ENCODE data around the gene TBRG4. TPM values are rescaled to one million over a fixed set of nuclear protein-coding genes. Genes with fewer than 3 reads are reported as not detected.

Gene TBRG4
- total and polyA plus RNA-seq, 3 experiments from 2014 or later = 58.9 to 203 (median 198) TPM

DNA sequence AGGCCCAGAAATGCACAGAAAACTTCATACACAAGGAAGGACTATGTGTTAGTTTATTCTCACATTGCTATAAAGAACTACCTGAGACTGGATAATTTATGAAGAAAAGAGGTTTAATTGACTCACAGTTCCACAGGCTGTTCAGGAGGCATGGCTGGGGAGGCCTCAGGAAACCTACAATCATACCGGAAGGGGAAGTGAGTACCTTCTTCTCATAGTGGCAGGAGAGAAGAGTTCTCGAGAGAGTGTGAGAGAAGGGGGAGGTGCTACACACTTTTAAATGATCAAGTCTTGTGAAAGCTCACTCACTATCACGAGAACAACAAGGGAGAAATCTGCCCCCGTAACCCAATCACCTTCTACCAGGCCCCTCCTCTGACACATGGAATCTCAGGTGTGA is 29.3 kb upstream of the TBRG4 start:
- Histone ChIP-seq H3K9me3 (ENCODE audit: low read length) (no peaks in the 10 kb centered on the region), H3K4me1 (ENCODE audit: insufficient read depth, low read length) (peaks cover 3% of the 10 kb centered on the region), H3K27ac (ENCODE audit: low read depth, low read length) (no peak overlapping the region), H3K36me3 (ENCODE audit: insufficient read depth, low read length) (no peaks in the 10 kb centered on the region), H3K27me3 (ENCODE audit: insufficient read depth, low read length, poor library complexity, severe bottlenecking) (no peaks in the 10 kb centered on the region), H3K4me3 (ENCODE audit: low read length) (no peak overlapping the region)
- CTCF ChIA-PET = interaction anchor here (1.4 kb wide), 1 partner anchor 284 kb away, joined by 4 read pairs; no protein-coding TSS in a partner anchor
- Mint-ChIP-seq H3K27me3 (peaks cover 7 to 18% of the 10 kb centered on the region in 2 donors), H3K4me1 (peaks cover 3 to 6% (median 4%) of the 10 kb centered on the region in 3 donors), H3K27ac (peak overlapping the region in 3 of 8 donors; percentile 25 to 48 (median 47)), H3K9me3 (peaks cover 0 to 1% (median 0%) of the 10 kb centered on the region in 5 donors), H3K36me3 (no peaks in the 10 kb centered on the region), H3K4me3 (no peak overlapping the region)
- peak in 1 of 5 donors; percentile 1 for DNase-seq
- POLR2A ChIA-PET = no interaction called here

DNA sequence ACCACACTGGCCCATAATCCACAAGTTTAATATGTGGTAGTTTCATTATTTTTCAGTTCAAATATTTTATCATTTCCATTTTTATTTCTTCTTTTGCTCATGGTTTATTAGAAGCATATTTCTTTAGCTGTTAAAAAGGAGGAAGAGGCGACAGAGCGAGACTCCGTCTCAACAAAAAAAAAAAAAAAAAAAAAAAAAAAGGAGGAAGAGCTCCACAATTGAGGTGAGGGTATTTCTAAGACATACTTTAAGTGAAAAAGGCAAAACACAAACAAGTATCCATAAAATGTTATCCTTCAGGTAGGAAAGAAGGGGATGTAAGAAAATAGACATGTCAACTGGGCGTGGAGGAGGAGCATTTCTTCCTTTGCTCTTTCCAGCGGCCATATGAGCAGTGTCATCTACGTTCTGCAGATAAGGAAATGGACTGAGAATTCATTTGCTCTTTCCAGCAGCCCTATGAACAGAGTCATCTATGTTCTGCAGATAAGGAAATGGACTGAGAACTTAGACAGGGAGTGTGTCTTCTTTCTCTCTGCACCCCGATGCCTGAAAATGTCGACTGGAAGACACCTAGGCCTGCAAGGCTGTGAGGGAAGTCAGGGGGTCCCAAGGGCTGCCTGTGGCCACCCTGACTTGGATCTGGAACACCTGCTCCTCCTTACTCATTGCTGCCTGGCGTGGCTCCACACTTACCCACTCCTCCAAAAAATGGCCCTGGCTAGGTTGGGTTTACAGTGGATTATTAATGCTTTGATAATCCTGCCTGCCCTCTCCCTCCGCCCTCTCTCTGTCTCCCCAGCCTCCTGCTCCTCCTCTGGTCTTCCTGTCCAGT is 27.2 kb upstream of the TBRG4 start:
- no peaks in the 10 kb centered on the region for H3K9me3 Mint-ChIP-seq
- POLR2A ChIA-PET = no interaction called here
- CTCF ChIA-PET = interaction anchor here (6.6 kb wide), 1 partner anchor 164 kb away, joined by 88 read pairs; no protein-coding TSS in a partner anchor

DNA sequence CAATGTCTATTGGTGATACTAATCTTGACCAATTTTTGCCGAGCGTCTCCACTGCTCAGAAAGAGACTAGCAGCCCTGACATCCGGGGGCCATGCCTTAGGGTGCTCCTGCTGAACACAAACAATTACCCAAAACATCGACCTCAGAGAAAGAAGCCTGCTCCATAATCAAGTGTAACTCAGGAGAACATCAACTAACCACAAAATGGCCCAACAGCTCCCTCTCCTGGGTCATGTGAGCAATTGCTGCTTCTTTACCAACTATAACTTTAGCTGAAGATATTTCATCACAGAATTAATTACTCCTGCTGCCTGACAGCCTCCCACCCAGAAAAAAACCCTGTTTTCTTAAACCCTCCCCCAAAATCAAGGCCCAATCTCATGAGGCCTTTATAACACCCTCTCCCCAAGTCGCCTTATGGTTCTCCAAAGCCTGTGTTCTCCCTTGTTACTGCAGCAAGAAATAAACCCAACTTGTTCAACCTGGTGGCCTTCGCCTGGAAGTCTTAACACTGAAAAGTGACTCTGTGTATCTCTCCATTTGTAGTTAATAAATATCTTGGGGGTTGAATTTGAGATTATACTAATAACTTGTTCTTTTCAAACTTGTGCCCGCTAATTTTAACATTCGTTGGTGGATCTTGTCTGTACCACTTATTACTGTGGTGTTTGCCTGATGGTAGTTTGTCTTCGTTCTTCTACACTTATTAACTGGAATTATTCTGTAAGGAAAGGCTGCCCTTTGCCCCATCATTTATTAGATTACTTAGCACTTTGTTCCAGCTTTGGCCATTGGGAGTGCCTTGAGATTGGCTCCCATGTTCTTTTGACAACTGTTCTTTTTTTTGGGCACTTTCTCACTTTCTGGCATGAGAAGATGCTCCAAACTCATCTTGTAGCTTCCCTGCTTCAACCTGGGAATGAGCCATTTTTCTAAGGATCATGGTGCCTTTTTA is 24.9 kb upstream of the TBRG4 start:
- Mint-ChIP-seq H3K4me3 (peak overlapping the region in 1 of 7 donors; percentile 17), H3K4me1 (peaks cover 3 to 9% (median 4%) of the 10 kb centered on the region in 3 donors), H3K36me3 (no peaks in the 10 kb centered on the region), H3K27ac (peak overlapping the region in 5 of 8 donors; percentile 13 to 70 (median 33)), H3K9me3 (no peaks in the 10 kb centered on the region), H3K27me3 (no peaks in the 10 kb centered on the region)
- Histone ChIP-seq H3K27ac (ENCODE audit: low read depth, low read length) (no peak overlapping the region), H3K36me3 (ENCODE audit: insufficient read depth, low read length) (no peaks in the 10 kb centered on the region), H3K9me3 (ENCODE audit: low read length) (no peaks in the 10 kb centered on the region), H3K4me1 (ENCODE audit: insufficient read depth, low read length) (peaks cover 6% of the 10 kb centered on the region), H3K4me3 (ENCODE audit: low read length) (no peak overlapping the region), H3K27me3 (ENCODE audit: insufficient read depth, low read length, poor library complexity, severe bottlenecking) (no peaks in the 10 kb centered on the region)
- DNase-seq = peak; percentile 35 to 74 (median 59)
- ChIA-PET CTCF (interaction anchor here (0.6 to 6.6 kb wide), 35 partner anchors 12 to 571 kb away, joined by 3 to 88 read pairs (median 4); partner anchors contain the start of genes PURB, TBRG4 and TMED4), POLR2A (interaction anchor here (0.7 to 1.1 kb wide), 2 partner anchors 25 to 203 kb away, joined by 3 to 4 read pairs; partner anchors contain the start of gene TBRG4)

More for the DNA sequence above, 27.2 kb upstream of the TBRG4 start:
- Mint-ChIP-seq H3K27me3 (peaks cover 0 to 2% of the 10 kb centered on the region in 2 donors), H3K4me3 (no peak overlapping the region), H3K27ac (peak overlapping the region in 1 of 8 donors; percentile 29), H3K36me3 (no peaks in the 10 kb centered on the region), H3K4me1 (peaks cover 3 to 9% (median 4%) of the 10 kb centered on the region in 3 donors)
- DNase-seq = no peak
- Histone ChIP-seq H3K27ac (ENCODE audit: low read depth, low read length) (peak overlapping the region; percentile 51), H3K27me3 (ENCODE audit: insufficient read depth, low read length, poor library complexity, severe bottlenecking) (no peaks in the 10 kb centered on the region), H3K4me3 (ENCODE audit: low read length) (no peak overlapping the region), H3K36me3 (ENCODE audit: insufficient read depth, low read length) (no peaks in the 10 kb centered on the region), H3K4me1 (ENCODE audit: insufficient read depth, low read length) (peaks cover 6% of the 10 kb centered on the region), H3K9me3 (ENCODE audit: low read length) (no peaks in the 10 kb centered on the region)

DNA sequence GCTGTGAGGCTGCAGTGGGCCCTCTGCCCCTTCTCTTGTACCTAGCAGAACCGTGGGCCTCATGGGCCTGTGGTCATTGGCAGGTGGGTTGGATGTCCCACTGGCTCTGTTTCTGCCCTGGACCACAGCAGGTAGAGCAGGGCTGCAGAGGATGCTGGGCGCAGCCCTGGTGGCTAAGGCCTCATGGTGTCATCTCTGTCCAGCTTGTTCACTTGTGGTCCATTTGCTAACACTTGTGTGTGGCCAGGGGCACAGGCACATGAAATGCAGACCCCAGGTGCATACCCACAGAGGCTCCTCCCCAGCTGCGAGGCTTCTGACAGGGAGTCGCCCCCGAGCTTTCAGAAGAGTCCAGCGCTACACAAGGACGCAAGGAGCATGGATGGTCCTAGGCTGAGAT is 22.4 kb upstream of the TBRG4 start:
- no peak overlapping the region for H3K4me3 Mint-ChIP-seq
- Histone ChIP-seq H3K27ac (ENCODE audit: low read depth, low read length) (no peak overlapping the region), H3K4me3 (ENCODE audit: low read length) (no peak overlapping the region), H3K9me3 (ENCODE audit: low read length) (no peaks in the 10 kb centered on the region), H3K4me1 (ENCODE audit: insufficient read depth, low read length) (peaks cover 6% of the 10 kb centered on the region), H3K27me3 (ENCODE audit: insufficient read depth, low read length, poor library complexity, severe bottlenecking) (no peaks in the 10 kb centered on the region), H3K36me3 (ENCODE audit: insufficient read depth, low read length) (no peaks in the 10 kb centered on the region)
- POLR2A ChIA-PET = no interaction called here
- H3K4me1 Mint-ChIP-seq = peaks cover 3 to 9% (median 4%) of the 10 kb centered on the region in 3 donors
- H3K36me3 Mint-ChIP-seq = no peaks in the 10 kb centered on the region
- H3K9me3 Mint-ChIP-seq = no peaks in the 10 kb centered on the region
- peak overlapping the region in 1 of 8 donors; percentile 64 for H3K27ac Mint-ChIP-seq
- CTCF ChIA-PET = interaction anchor here (0.8 to 6.6 kb wide), 2 partner anchors 148 to 160 kb away, joined by 3 to 88 read pairs; no protein-coding TSS in a partner anchor
- H3K27me3 Mint-ChIP-seq = no peaks in the 10 kb centered on the region
- DNase-seq = peak in 1 of 5 donors; percentile 32

DNA sequence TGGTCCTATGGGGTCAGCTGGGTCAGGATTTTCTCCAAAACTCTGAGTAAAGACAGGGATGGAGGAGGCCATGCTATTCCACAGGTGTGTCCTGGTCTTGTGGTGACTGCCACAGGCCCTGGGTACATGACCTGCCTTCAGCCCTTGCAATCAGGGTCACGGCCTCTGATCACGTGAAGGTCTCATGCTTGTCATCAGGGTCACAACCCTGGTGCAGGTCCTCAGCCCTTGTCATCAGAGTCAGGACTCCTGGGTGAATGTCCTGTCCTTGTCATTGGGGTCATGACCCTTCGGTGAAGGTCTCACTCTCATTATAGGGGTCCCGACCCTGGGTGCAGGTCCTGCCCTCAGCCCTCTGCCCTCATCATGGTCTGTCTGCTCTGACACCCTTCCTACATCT is 21.9 kb upstream of the TBRG4 start:
- no peaks in the 10 kb centered on the region for H3K36me3 Mint-ChIP-seq
- Histone ChIP-seq H3K27ac (ENCODE audit: low read depth, low read length) (no peak overlapping the region), H3K27me3 (ENCODE audit: insufficient read depth, low read length, poor library complexity, severe bottlenecking) (no peaks in the 10 kb centered on the region), H3K4me1 (ENCODE audit: insufficient read depth, low read length) (peaks cover 6% of the 10 kb centered on the region), H3K9me3 (ENCODE audit: low read length) (no peaks in the 10 kb centered on the region), H3K4me3 (ENCODE audit: low read length) (no peak overlapping the region), H3K36me3 (ENCODE audit: insufficient read depth, low read length) (no peaks in the 10 kb centered on the region)
- peaks cover 3 to 9% (median 4%) of the 10 kb centered on the region in 3 donors for H3K4me1 Mint-ChIP-seq
- H3K27ac Mint-ChIP-seq = peak overlapping the region in 1 of 8 donors; percentile 40
- ChIA-PET POLR2A (no interaction called here), CTCF (interaction anchor here (6.6 kb wide), 1 partner anchor 159 kb away, joined by 88 read pairs; no protein-coding TSS in a partner anchor)
- H3K9me3 Mint-ChIP-seq = no peaks in the 10 kb centered on the region
- no peak overlapping the region for H3K4me3 Mint-ChIP-seq
- H3K27me3 Mint-ChIP-seq = no peaks in the 10 kb centered on the region
- peak in 1 of 5 donors; percentile 7 for DNase-seq

DNA sequence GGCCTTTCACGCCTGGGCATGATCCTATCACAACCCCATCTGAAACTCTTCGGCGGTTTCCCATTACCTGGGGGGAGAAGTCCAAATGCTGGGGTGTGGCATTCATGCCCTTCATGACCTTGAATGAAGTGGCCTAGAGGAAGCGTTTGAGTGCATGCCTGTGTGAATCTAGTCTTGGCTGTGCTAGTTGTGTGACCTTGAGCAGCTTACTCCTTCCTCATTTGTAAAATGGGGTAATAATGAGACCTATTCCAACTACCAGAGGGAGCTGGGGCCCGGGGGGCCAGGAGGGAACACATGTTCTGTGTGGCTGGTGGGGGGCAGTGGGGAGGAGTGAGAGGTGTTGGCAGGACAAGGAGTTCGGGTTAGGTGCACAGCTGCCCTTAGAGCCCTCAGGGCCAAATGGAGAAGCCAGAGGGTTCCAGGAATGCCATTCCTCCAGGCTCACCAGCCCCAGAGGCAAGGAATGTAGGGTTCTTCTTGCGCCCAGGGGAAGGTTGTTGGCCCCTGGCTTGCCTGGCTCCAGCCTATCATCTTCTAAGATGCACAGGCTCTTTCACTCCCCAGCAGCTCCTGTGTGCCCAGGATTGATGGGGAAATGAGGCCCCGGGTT is 21.3 kb upstream of the TBRG4 start:
- Mint-ChIP-seq H3K36me3 (no peaks in the 10 kb centered on the region), H3K4me3 (no peak overlapping the region), H3K9me3 (no peaks in the 10 kb centered on the region), H3K27ac (peak overlapping the region in 1 of 8 donors; percentile 43), H3K4me1 (peaks cover 3 to 9% (median 4%) of the 10 kb centered on the region in 3 donors), H3K27me3 (no peaks in the 10 kb centered on the region)
- DNase-seq = peak in 1 of 5 donors; percentile 8
- Histone ChIP-seq H3K9me3 (ENCODE audit: low read length) (no peaks in the 10 kb centered on the region), H3K4me3 (ENCODE audit: low read length) (no peak overlapping the region), H3K36me3 (ENCODE audit: insufficient read depth, low read length) (no peaks in the 10 kb centered on the region), H3K27ac (ENCODE audit: low read depth, low read length) (no peak overlapping the region), H3K27me3 (ENCODE audit: insufficient read depth, low read length, poor library complexity, severe bottlenecking) (no peaks in the 10 kb centered on the region), H3K4me1 (ENCODE audit: insufficient read depth, low read length) (peaks cover 6% of the 10 kb centered on the region)
- POLR2A ChIA-PET = no interaction called here
- CTCF ChIA-PET = interaction anchor here (2.2 to 6.6 kb wide), 2 partner anchors 12 to 158 kb away, joined by 5 to 88 read pairs; no protein-coding TSS in a partner anchor

DNA sequence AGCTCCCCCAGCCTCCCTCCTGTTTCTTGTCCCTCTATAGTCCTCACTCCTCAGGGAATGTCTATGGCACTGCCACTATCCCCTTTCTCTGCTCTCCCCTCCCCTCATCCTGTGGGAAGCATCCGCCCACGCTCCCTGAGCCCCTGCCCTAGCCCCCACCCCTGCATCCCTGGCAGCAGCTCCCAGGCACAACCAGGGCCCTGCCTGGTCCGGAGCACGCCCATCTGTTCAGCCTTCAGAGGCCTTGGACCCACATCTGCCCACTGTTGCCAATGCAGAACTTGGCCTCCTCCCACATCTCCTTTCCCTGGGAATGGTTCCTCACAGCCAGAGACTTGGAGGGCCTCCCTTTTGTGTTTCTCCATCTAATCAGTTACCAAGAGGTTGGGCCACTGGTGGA is 20.4 kb upstream of the TBRG4 start:
- no peaks in the 10 kb centered on the region for H3K27me3 Mint-ChIP-seq
- POLR2A ChIA-PET = no interaction called here

More for the DNA sequence above, 20.4 kb upstream of the TBRG4 start:
- no peaks in the 10 kb centered on the region for H3K9me3 ChIP-seq (ENCODE audit: low read length)
- no peak overlapping the region for H3K4me3 ChIP-seq (ENCODE audit: low read length)
- peak overlapping the region in 3 of 8 donors; percentile 2 to 73 (median 52) for H3K27ac Mint-ChIP-seq
- H3K36me3 Mint-ChIP-seq = no peaks in the 10 kb centered on the region
- H3K4me1 ChIP-seq (ENCODE audit: insufficient read depth, low read length) = peaks cover 6% of the 10 kb centered on the region
- H3K4me3 Mint-ChIP-seq = peak overlapping the region in 1 of 7 donors; percentile 23
- no peak for DNase-seq
- H3K4me1 Mint-ChIP-seq = peaks cover 3 to 9% (median 4%) of the 10 kb centered on the region in 3 donors
- CTCF ChIA-PET = interaction anchor here (2.2 kb wide), 1 partner anchor 11 kb away, joined by 5 read pairs; no protein-coding TSS in a partner anchor
- H3K27ac ChIP-seq (ENCODE audit: low read depth, low read length) = no peak overlapping the region
- no peaks in the 10 kb centered on the region for H3K27me3 ChIP-seq (ENCODE audit: insufficient read depth, low read length, poor library complexity, severe bottlenecking)
- no peaks in the 10 kb centered on the region for H3K9me3 Mint-ChIP-seq
- H3K36me3 ChIP-seq (ENCODE audit: insufficient read depth, low read length) = no peaks in the 10 kb centered on the region
